OCI-LY1 (cell line): ENCODE results near the gene MAPK1IP1L.

Source experiments
- EZH2 ChIP-seq: fragments of 200-600 bp; sonication (generic), shearing (Covaris generic); IDR thresholded peaks from 2 replicates; pipeline ENCODE4 v1.8.0; 2017; ENCODE audit warnings: borderline replicate concordance, mixed run types, mild to moderate bottlenecking, antibody characterized with exemption, low read length, moderate library complexity, mixed read lengths
- TF ChIP-seq, protein P1 (sequence below): fragments of 200-600 bp; sonication (generic), shearing (Covaris generic); IDR thresholded peaks from 2 replicates; pipeline ENCODE4 v1.5.1; 2017; ENCODE audit warnings: mild to moderate bottlenecking, antibody characterized with exemption, low read length, moderate library complexity, mixed read lengths

GRCh38 chr14:55052269-55052930, 953 bp downstream of the MAPK1IP1L start:
- TF ChIP-seq EZH2 = no peak
- TF ChIP-seq, protein P1, sequence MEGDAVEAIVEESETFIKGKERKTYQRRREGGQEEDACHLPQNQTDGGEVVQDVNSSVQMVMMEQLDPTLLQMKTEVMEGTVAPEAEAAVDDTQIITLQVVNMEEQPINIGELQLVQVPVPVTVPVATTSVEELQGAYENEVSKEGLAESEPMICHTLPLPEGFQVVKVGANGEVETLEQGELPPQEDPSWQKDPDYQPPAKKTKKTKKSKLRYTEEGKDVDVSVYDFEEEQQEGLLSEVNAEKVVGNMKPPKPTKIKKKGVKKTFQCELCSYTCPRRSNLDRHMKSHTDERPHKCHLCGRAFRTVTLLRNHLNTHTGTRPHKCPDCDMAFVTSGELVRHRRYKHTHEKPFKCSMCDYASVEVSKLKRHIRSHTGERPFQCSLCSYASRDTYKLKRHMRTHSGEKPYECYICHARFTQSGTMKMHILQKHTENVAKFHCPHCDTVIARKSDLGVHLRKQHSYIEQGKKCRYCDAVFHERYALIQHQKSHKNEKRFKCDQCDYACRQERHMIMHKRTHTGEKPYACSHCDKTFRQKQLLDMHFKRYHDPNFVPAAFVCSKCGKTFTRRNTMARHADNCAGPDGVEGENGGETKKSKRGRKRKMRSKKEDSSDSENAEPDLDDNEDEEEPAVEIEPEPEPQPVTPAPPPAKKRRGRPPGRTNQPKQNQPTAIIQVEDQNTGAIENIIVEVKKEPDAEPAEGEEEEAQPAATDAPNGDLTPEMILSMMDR = no peak
